DND-41 (cell line): ENCODE measurements around the gene CFAP70.

Source experiments
- ATAC-seq: fragments of 200-7000 bp; cut with Tn5 transposase; 3 replicates; pipeline ENCODE4 v1.9.1; 2021; ENCODE audit warnings: low read depth; ENCODE audit not compliant: insufficient read depth
- DNase-seq: peaks from one replicate; pipeline ENCODE4 v3.0.0-alpha.2; 2020
- H2AFZ ChIP-seq: 2 replicates; pipeline ENCODE4 v1.6.0; 2012; ENCODE audit warnings: low read depth, low read length
- H3K27ac ChIP-seq: 2 replicates; pipeline ENCODE4 v1.5.1; 2012; ENCODE audit warnings: low read length, inconsistent platforms
- H3K27me3 ChIP-seq: fragments of 200-600 bp; sonication (generic); 2 replicates; pipeline ENCODE4 v1.6.0; 2012; ENCODE audit warnings: low read length, mild to moderate bottlenecking, inconsistent platforms; ENCODE audit not compliant: insufficient read depth, poor library complexity
- H3K36me3 ChIP-seq: 2 replicates; pipeline ENCODE4 v1.5.1; 2012; ENCODE audit warnings: low read length, inconsistent platforms; ENCODE audit not compliant: insufficient read depth
- H3K4me1 ChIP-seq: 2 replicates; pipeline ENCODE4 v1.5.1; 2012; ENCODE audit warnings: mild to moderate bottlenecking, low read length; ENCODE audit not compliant: insufficient read depth
- H3K4me2 ChIP-seq: 2 replicates; pipeline ENCODE4 v1.6.0; 2012; ENCODE audit warnings: mild to moderate bottlenecking, moderate library complexity, low read length, inconsistent platforms; ENCODE audit not compliant: insufficient read depth
- H3K4me3 ChIP-seq, 2 experiments: fragments of 200-600 bp in 1 of 2; shearing (Covaris generic) in 1 of 2; 2 replicates each; pipeline ENCODE4 v1.5.1; 2012 to 2016; ENCODE audit warnings: inconsistent platforms in 2 of 2, low read length in 2 of 2, mild to moderate bottlenecking in 2 of 2, low read depth in 1 of 2, moderate library complexity in 1 of 2
- H3K79me2 ChIP-seq: 2 replicates; pipeline ENCODE4 v1.6.0; 2012; ENCODE audit warnings: low read length, inconsistent platforms; ENCODE audit not compliant: insufficient read depth
- H3K9ac ChIP-seq: 2 replicates; pipeline ENCODE4 v1.6.0; 2012; ENCODE audit warnings: low read depth, mild to moderate bottlenecking, inconsistent platforms, low read length, moderate library complexity
- H3K9me3 ChIP-seq: 2 replicates; pipeline ENCODE4 v1.5.1; 2012; ENCODE audit warnings: low read length, moderate library complexity, mild to moderate bottlenecking, inconsistent platforms; ENCODE audit not compliant: insufficient read depth, severe bottlenecking
- H4K20me1 ChIP-seq: 2 replicates; pipeline ENCODE4 v1.6.0; 2012; ENCODE audit warnings: low read length; ENCODE audit not compliant: insufficient read depth
- EZH2 ChIP-seq: IDR thresholded peaks from 3 replicates; pipeline ENCODE4 v1.6.1; 2012; ENCODE audit warnings: borderline replicate concordance, low read depth, mild to moderate bottlenecking, moderate library complexity, low read length, inconsistent platforms; ENCODE audit not compliant: severe bottlenecking
- TF ChIP-seq, protein P1 (sequence below): IDR thresholded peaks from 2 replicates; pipeline ENCODE4 v1.5.1; 2012; ENCODE audit warnings: borderline replicate concordance, low read length, moderate library complexity, mild to moderate bottlenecking; ENCODE audit not compliant: poor library complexity, severe bottlenecking; ENCODE audit errors: extremely low read depth

CFAP70 gene

GRCh38 chr10:73239908-73240307 lies 118.8 kb downstream of the CFAP70 start:
- H4K20me1 ChIP-seq: peaks cover 17% of the 10 kb centered on the region; the same call in 1 of the 2 replicates
- no peak overlapping the region for H3K27ac ChIP-seq
- peaks cover 90% of the 10 kb centered on the region for H3K36me3 ChIP-seq
- H3K4me2 ChIP-seq: no peak overlapping the region
- H3K4me1 ChIP-seq: peaks cover 14% of the 10 kb centered on the region
- no peaks in the 10 kb centered on the region for H3K9me3 ChIP-seq
- H3K4me3 ChIP-seq: no peak overlapping the region
- H3K27me3 ChIP-seq: no peaks in the 10 kb centered on the region
- H3K9ac ChIP-seq: no peak overlapping the region
- H2AFZ ChIP-seq: no peak overlapping the region
- peaks cover 43% of the 10 kb centered on the region for H3K79me2 ChIP-seq
- TF ChIP-seq, protein P1, sequence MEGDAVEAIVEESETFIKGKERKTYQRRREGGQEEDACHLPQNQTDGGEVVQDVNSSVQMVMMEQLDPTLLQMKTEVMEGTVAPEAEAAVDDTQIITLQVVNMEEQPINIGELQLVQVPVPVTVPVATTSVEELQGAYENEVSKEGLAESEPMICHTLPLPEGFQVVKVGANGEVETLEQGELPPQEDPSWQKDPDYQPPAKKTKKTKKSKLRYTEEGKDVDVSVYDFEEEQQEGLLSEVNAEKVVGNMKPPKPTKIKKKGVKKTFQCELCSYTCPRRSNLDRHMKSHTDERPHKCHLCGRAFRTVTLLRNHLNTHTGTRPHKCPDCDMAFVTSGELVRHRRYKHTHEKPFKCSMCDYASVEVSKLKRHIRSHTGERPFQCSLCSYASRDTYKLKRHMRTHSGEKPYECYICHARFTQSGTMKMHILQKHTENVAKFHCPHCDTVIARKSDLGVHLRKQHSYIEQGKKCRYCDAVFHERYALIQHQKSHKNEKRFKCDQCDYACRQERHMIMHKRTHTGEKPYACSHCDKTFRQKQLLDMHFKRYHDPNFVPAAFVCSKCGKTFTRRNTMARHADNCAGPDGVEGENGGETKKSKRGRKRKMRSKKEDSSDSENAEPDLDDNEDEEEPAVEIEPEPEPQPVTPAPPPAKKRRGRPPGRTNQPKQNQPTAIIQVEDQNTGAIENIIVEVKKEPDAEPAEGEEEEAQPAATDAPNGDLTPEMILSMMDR: no peak
- no peak for TF ChIP-seq EZH2
- ATAC-seq: no peak
- DNase-seq: no peak

DNA sequence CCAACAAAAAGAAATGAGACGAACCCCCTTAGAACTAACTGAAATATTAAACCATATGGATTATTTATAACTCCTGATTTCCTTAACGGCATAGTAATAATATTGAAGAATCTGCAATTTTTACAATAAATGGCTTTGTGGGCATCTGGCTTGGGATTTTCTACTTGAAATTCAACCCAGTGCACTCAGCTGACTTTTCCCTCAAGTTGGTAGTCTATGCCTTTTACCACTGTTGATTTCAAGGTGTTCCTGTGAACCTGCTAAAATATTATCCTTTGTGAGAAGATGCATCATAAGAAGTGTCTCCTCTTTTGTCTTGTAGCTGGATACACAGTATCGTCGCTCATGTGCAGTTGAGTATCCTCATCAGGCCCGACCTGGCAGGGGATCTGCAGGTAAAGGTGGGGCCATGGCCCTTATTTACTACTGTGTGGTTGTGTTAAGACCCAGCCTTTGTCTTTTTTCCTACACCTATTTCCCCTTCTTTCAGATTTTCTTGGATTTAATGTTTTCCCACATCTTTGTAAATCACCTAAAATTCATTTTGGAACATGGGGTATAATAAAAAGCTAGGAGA lies 119.6 kb downstream of the CFAP70 start:
- TF ChIP-seq EZH2: no peak
- TF ChIP-seq, protein P1: no peak
- Histone ChIP-seq H3K27me3 (no peaks in the 10 kb centered on the region), H3K27ac (no peak overlapping the region), H3K79me2 (peaks cover 34% of the 10 kb centered on the region), H3K4me3 (no peak overlapping the region), H2AFZ (no peak overlapping the region), H3K4me1 (peaks cover 5% of the 10 kb centered on the region), H4K20me1 (peaks cover 9% of the 10 kb centered on the region; the same call in 1 of the 2 replicates), H3K4me2 (no peak overlapping the region), H3K9ac (no peak overlapping the region), H3K9me3 (no peaks in the 10 kb centered on the region), H3K36me3 (peaks cover 90% of the 10 kb centered on the region)
- ATAC-seq (no peak), DNase-seq (no peak)

GRCh38 chr10:73234695-73235094 lies 124.0 kb downstream of the CFAP70 start:
- Histone ChIP-seq H3K4me2 (no peak overlapping the region), H3K9ac (no peak overlapping the region), H3K27me3 (no peaks in the 10 kb centered on the region), H3K36me3 (peaks cover 81% of the 10 kb centered on the region), H3K4me3 (no peak overlapping the region), H3K4me1 (no peaks in the 10 kb centered on the region), H3K27ac (no peak overlapping the region), H3K79me2 (no peaks in the 10 kb centered on the region; the same call in 1 of the 2 replicates), H4K20me1 (no peaks in the 10 kb centered on the region), H3K9me3 (no peaks in the 10 kb centered on the region), H2AFZ (no peak overlapping the region)
- DNase-seq (no peak), ATAC-seq (no peak)
- TF ChIP-seq EZH2: no peak
- TF ChIP-seq, protein P1: no peak
